Upper lobe of left lung (tissue), 6 donors: Measurements from ENCODE around the gene TAF11L5. TPM values are rescaled to one million over a fixed set of nuclear protein-coding genes. Genes with fewer than 3 reads are reported as not detected.
"Not testable (repeated sequence)": the region's sequence is repeated elsewhere in the genome, so short reads cannot be mapped to it uniquely, and the experiment has no call there.

Source experiments
- ATAC-seq, 2 donors: fragments of 200-7000 bp; cut with Tn5 transposase; one replicate each; pipeline ENCODE4 v1.9.1; 2022; ENCODE audit warnings: mild to moderate bottlenecking in 2 of 2, moderate library complexity in 2 of 2; ENCODE audit not compliant: low FRiP score in 2 of 2
- DNase-seq, 2 donors: peaks; one replicate each; pipeline ENCODE4 v3.0.0-alpha.2; 2019 to 2020
- H3K27ac ChIP-seq, 4 donors: fragments of 200-600 bp; sonication (generic); one replicate each; pipeline ENCODE4 v1.5.1; 2016 to 2019
- H3K27me3 ChIP-seq, 4 donors: fragments of 200-600 bp; sonication (generic); one replicate each; pipeline ENCODE4 v1.5.1; 2017 to 2019
- H3K36me3 ChIP-seq, 4 donors: fragments of 200-600 bp; sonication (generic); one replicate each; pipeline ENCODE4 v1.5.1; 2016 to 2019
- H3K4me1 ChIP-seq, 4 donors: fragments of 200-600 bp; sonication (generic); one replicate each; pipeline ENCODE4 v1.5.1; 2018 to 2019
- H3K4me3 ChIP-seq, 4 donors: fragments of 200-600 bp; sonication (generic); one replicate each; pipeline ENCODE4 v1.5.1; 2017 to 2019; ENCODE audit warnings: mild to moderate bottlenecking in 2 of 4, moderate library complexity in 1 of 4
- H3K9me3 ChIP-seq, 4 donors: fragments of 200-600 bp; sonication (generic); one replicate each; pipeline ENCODE4 v1.5.1; 2018 to 2019
- CTCF ChIP-seq, 6 experiments: fragments of 450-650 bp in 4 of 6; fragments of 200-600 bp in 2 of 6; sonication (generic) in 2 of 6; IDR thresholded peaks; one replicate each; pipeline ENCODE4 v1.5.1; 2016 to 2019; ENCODE audit warnings: antibody characterized with exemption in 6 of 6
- EP300 ChIP-seq, 4 donors: sonication (generic); formaldehyde crosslinking; IDR thresholded peaks; one replicate each; pipeline ENCODE4 v1.5.1; 2017; ENCODE audit warnings: antibody characterized with exemption in 4 of 4, control low read depth in 2 of 4
- POLR2A ChIP-seq, 4 donors: fragments of 450-650 bp; IDR thresholded peaks; one replicate each; pipeline ENCODE4 v1.5.1; 2016 to 2017; ENCODE audit warnings: antibody characterized with exemption in 4 of 4, mild to moderate bottlenecking in 2 of 4
- POLR2AphosphoS5 ChIP-seq, 2 donors: sonication (generic); formaldehyde crosslinking; IDR thresholded peaks; one replicate each; pipeline ENCODE4 v1.5.1; 2017; ENCODE audit warnings: antibody characterized with exemption in 2 of 2
- WGBS, 2 donors: methylation state at CpG; one replicate each; pipeline ENCODE4 v1.1.5; 2017 to 2018; 5-methylcytosine and 5-hydroxymethylcytosine counted together
- total RNA-seq, 6 donors: library from RNA; depleted of rRNA in 4 of 6; stranded (reverse); fragments of >200 nt in 4 of 6; gene quantifications; one replicate each; pipeline versions ENCODE4 v1.1.0 to v1.2.1, GENCODE V29; 2016 to 2021
- donor health status: DM: no; HTN: no; CAD: no; lungs with moderate emphysema.
- donor health status: DM: no; HTN: yes; CAD: no; lungs with severe emphysema.

TAF11L5 gene
- not detected for total RNA-seq

DNA sequence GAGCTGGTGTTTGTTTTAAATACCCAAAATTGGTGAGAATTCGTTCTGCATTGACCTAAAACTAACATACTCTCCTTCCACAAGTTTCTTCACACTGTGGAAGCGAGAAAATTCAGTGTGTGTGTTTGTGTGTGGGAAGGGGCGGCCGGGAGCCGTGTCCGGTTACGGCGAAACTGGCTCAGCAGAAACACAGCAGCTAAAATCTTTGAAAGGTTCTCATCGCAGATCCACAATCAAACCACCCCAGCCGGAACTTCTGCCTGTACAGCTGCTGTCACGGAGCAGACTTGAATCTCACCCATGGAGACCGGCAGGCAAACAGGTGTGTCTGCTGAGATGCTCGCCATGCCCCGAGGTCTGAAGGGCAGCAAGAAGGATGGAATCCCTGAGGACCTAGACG is at the start of gene TAF11L5:
TSS of gene TAF11L5 (plus strand) at position 301 of the 400 bp plus-strand sequence.
- not testable (repeated sequence) for H3K4me3 ChIP-seq, ATAC-seq, H3K36me3 ChIP-seq, H3K27me3 ChIP-seq, H3K9me3 ChIP-seq, H3K27ac ChIP-seq, H3K4me1 ChIP-seq, DNase-seq
- no CpG with 5 or more reads among the region's 15 CpGs for WGBS, 2 donors

DNA sequence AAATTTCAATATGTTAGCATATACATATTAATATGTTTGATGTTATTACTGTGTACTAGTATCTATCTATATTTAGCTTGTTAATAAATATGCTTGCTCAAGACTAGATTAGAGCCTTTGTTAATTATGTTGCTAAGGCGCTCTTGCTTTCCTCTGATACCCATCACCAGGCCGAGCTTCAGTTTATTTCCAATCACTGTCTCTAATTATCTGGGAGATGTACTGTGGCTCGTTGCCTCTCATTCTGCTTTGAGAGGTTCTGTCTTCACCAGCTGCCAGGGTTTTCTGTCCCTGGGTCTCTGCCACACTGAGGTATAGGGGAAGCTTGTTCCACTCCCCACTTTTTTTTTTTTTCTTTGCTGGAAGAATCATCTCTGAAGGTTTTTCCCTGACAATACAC is 48.0 kb upstream of the TAF11L5 start:
- no peaks in the 10 kb centered on the region for H3K36me3 ChIP-seq
- no peak for DNase-seq
- no peaks in the 10 kb centered on the region for H3K4me1 ChIP-seq
- no peak overlapping the region for H3K27ac ChIP-seq
- H3K27me3 ChIP-seq, result no peaks in the 10 kb centered on the region
- no peak for ATAC-seq
- WGBS, 2 donors, result 79 to 82% methylated on average over 3 of the region's 3 CpGs
- no peak for TF ChIP-seq POLR2A (IDR thresholded peaks at IDR 0.05)
- no peak for TF ChIP-seq EP300 (IDR thresholded peaks at IDR 0.05)
- no peak for TF ChIP-seq CTCF (IDR thresholded peaks at IDR 0.05)
- TF ChIP-seq POLR2AphosphoS5 (IDR thresholded peaks at IDR 0.05), result no peak
- no peak overlapping the region for H3K4me3 ChIP-seq
- no peaks in the 10 kb centered on the region for H3K9me3 ChIP-seq

- no peak for TF ChIP-seq POLR2AphosphoS5 (IDR thresholded peaks at IDR 0.05)
- no peak for TF ChIP-seq POLR2A (IDR thresholded peaks at IDR 0.05)
- no peak for TF ChIP-seq CTCF (IDR thresholded peaks at IDR 0.05)
- no peak for TF ChIP-seq EP300 (IDR thresholded peaks at IDR 0.05)
These were observed 47.3 kb upstream of the TAF11L5 start for GRCh38 chr5:17477573-17478265.

DNA sequence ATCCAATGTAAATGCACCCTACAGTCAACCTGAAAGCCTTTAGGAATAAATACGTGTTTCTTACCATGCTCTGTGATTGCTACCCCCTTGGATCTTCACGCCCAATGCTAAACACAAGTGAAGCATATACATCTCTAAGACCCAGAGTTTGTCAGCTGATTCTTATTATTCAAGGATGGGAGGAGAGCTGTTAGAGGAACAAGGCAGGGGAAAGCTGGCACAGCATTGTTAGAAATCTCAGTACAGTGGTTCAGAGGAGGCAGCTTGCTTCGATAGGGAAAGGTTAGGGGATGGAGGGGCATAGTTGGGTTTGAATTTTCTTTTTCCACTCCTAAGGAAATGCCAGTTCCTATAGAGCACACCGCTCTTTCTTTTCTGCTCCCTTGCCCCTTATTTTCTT is 43.7 kb upstream of the TAF11L5 start:
- DNase-seq (no peak), ATAC-seq (no peak)
- Histone ChIP-seq H3K27ac (no peak overlapping the region), H3K4me3 (no peak overlapping the region), H3K27me3 (no peaks in the 10 kb centered on the region), H3K4me1 (no peaks in the 10 kb centered on the region), H3K36me3 (no peaks in the 10 kb centered on the region), H3K9me3 (no peaks in the 10 kb centered on the region)
- TF ChIP-seq POLR2A (IDR thresholded peaks at IDR 0.05) (no peak), POLR2AphosphoS5 (IDR thresholded peaks at IDR 0.05) (no peak), CTCF (IDR thresholded peaks at IDR 0.05) (no peak), EP300 (IDR thresholded peaks at IDR 0.05) (no peak)
- WGBS, 2 donors, result 77 to 81% methylated on average over 4 of the region's 4 CpGs

More at GRCh38 chr5:17477573-17478265, 47.3 kb upstream of the TAF11L5 start:
- DNase-seq (no peak), ATAC-seq (no peak)
- no peaks in the 10 kb centered on the region for H3K4me1 ChIP-seq
- no peaks in the 10 kb centered on the region for H3K27me3 ChIP-seq
- no peaks in the 10 kb centered on the region for H3K9me3 ChIP-seq
- H3K4me3 ChIP-seq, result no peak overlapping the region
- H3K36me3 ChIP-seq, result no peaks in the 10 kb centered on the region
- no peak overlapping the region for H3K27ac ChIP-seq
- 63 to 77% methylated on average over 7 of the region's 7 CpGs for whole genome bisulfite sequencing, 2 donors

- DNase-seq, result no peak
- no peak for ATAC-seq
- Histone ChIP-seq H3K36me3 (no peaks in the 10 kb centered on the region), H3K4me3 (no peak overlapping the region), H3K27ac (no peak overlapping the region), H3K9me3 (no peaks in the 10 kb centered on the region), H3K27me3 (no peaks in the 10 kb centered on the region), H3K4me1 (no peaks in the 10 kb centered on the region)
- 58 to 71% methylated on average over 2 of the region's 2 CpGs for WGBS, 2 donors
- TF ChIP-seq POLR2A (IDR thresholded peaks at IDR 0.05) (no peak), POLR2AphosphoS5 (IDR thresholded peaks at IDR 0.05) (no peak), CTCF (IDR thresholded peaks at IDR 0.05) (no peak), EP300 (IDR thresholded peaks at IDR 0.05) (no peak)
These were observed 42.2 kb upstream of the TAF11L5 start for GRCh38 chr5:17482790-17483189.

GRCh38 chr5:17486464-17487173 is 38.4 kb upstream of the TAF11L5 start:
- DNase-seq, H3K27ac ChIP-seq, H3K36me3 ChIP-seq, H3K4me3 ChIP-seq, H3K27me3 ChIP-seq, H3K4me1 ChIP-seq, ATAC-seq, H3K9me3 ChIP-seq: not testable (repeated sequence)
- 87 to 92% methylated on average over 10 of the region's 10 CpGs for WGBS, 2 donors
